ENCODE measurements around the gene DCP2.

GRCh38 chr5:113002423-113002822, 25.8 kb downstream of the DCP2 start:
- no peak for TF ChIP-seq CTCF (IDR thresholded peaks at IDR 0.05)
- TF ChIP-seq POLR2A (IDR thresholded peaks at IDR 0.05): no peak

Measured in lower leg skin (tissue), 3 donors.